CD8-positive, alpha-beta memory T cell (primary cell): ENCODE results near the gene SV2B. TPM values are rescaled to one million over a fixed set of nuclear protein-coding genes. Genes with fewer than 3 reads are reported as not detected.
A peak's percentile ranks its signal among the peaks of the same experiment; 100 is the strongest.
"Not testable (repeated sequence)": the region's sequence is repeated elsewhere in the genome, so short reads cannot be mapped to it uniquely, and the experiment has no call there.

ENCODE experiments used
- CTCF ChIA-PET: fragments of 350-600 bp; sonication (Branson Sonifier 250); formaldehyde crosslinking; loops from one replicate; lab custom pipeline; 2021; ENCODE audit warnings: antibody characterized with exemption; lab: Charles Lee
- POLR2A ChIA-PET: fragments of 350-600 bp; sonication (Branson Sonifier 250); formaldehyde crosslinking; loops from one replicate; lab custom pipeline; 2021; ENCODE audit warnings: antibody characterized with exemption; lab: Charles Lee
- DNase-seq, 5 donors: peaks; one replicate each; pipeline versions ENCODE4 v3.0.0 to v3.0.0-alpha.2; 2020 to 2022; ENCODE audit warnings: mixed read lengths in 1 of 5
- H3K27ac ChIP-seq: one replicate; pipeline ENCODE4 v1.7.0; 2013; ENCODE audit warnings: low read depth, mild to moderate bottlenecking, low read length, moderate library complexity
- H3K27me3 ChIP-seq: 2 replicates; pipeline ENCODE4 v1.7.0; 2013; ENCODE audit warnings: low read length, mild to moderate bottlenecking; ENCODE audit not compliant: insufficient read depth, poor library complexity, severe bottlenecking
- H3K36me3 ChIP-seq: 2 replicates; pipeline ENCODE4 v1.7.0; 2013; ENCODE audit warnings: mild to moderate bottlenecking, low read length, moderate library complexity; ENCODE audit not compliant: insufficient read depth
- H3K4me1 ChIP-seq: 2 replicates; pipeline ENCODE4 v1.7.0; 2013; ENCODE audit warnings: mild to moderate bottlenecking, low read length, moderate library complexity; ENCODE audit not compliant: insufficient read depth
- H3K4me3 ChIP-seq: 2 replicates; pipeline ENCODE4 v1.7.0; 2013; ENCODE audit warnings: mild to moderate bottlenecking, low read length
- H3K9me3 ChIP-seq: 2 replicates; pipeline ENCODE4 v1.7.0; 2013; ENCODE audit warnings: mild to moderate bottlenecking, low read length
- H3K27ac Mint-ChIP-seq, 8 donors: one replicate each; pipeline ENCODE4 v1.8.0; 2020 to 2021; ENCODE audit warnings: mixed read lengths in 8 of 8, mild to moderate bottlenecking in 6 of 8, inconsistent platforms in 3 of 8, moderate library complexity in 3 of 8
- H3K27me3 Mint-ChIP-seq, 2 donors: one replicate each; pipeline ENCODE4 v1.8.0; 2020 to 2021; ENCODE audit warnings: mixed read lengths in 2 of 2, mild to moderate bottlenecking in 1 of 2, moderate library complexity in 1 of 2
- H3K36me3 Mint-ChIP-seq, 3 donors: one replicate each; pipeline ENCODE4 v1.8.0; 2020 to 2021; ENCODE audit warnings: mixed read lengths in 3 of 3, inconsistent platforms in 1 of 3, mild to moderate bottlenecking in 1 of 3
- H3K4me1 Mint-ChIP-seq, 3 donors: one replicate each; pipeline ENCODE4 v1.8.0; 2020 to 2021; ENCODE audit warnings: mixed read lengths in 3 of 3, inconsistent platforms in 1 of 3, mild to moderate bottlenecking in 1 of 3
- H3K4me3 Mint-ChIP-seq, 7 donors: one replicate each; pipeline ENCODE4 v1.8.0; 2020 to 2021; ENCODE audit warnings: mixed read lengths in 7 of 7, mild to moderate bottlenecking in 6 of 7, moderate library complexity in 4 of 7, inconsistent platforms in 2 of 7
- H3K9me3 Mint-ChIP-seq, 5 donors: one replicate each; pipeline ENCODE4 v1.8.0; 2020 to 2022; ENCODE audit warnings: mixed read lengths in 5 of 5, mild to moderate bottlenecking in 3 of 5, moderate library complexity in 2 of 5, inconsistent platforms in 1 of 5
- polyA plus RNA-seq: library from polyadenylated mRNA; unstranded; fragments of 300-500 nt; fragmentation: Illumina TruSeq; gene quantifications from one replicate; pipeline ENCODE4 v1.2.3, GENCODE V29; 2021
- total RNA-seq, 2 experiments: library from RNA; stranded (reverse); gene quantifications; one replicate each; pipeline ENCODE4 v1.2.3, GENCODE V29; 2021

Gene SV2B
- total and polyA plus RNA-seq, 3 experiments from 2014 or later = 0.02 TPM; not detected in 2

DNA sequence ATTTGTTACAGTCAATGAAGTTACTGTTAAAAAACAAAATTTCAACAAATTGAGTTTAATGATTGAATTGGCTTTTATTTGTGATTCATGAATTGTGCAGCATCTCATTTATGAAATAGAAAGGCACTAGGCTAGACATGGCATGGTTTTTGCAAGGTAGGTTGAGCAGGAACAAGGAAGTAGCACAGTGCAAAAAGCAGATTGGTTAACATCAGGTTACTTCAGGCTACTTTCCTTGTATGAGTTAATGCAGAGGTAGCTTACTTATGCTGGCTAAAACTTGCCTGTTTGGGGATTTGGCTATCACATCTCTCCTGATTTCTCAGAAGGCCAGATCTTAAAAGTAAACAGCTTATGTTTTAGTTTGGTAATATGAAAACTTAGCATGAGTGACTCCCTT is 23.0 kb upstream of the SV2B start:
- no peak overlapping the region for H3K27ac Mint-ChIP-seq
- no peaks in the 10 kb centered on the region for H3K27me3 ChIP-seq
- H3K4me3 Mint-ChIP-seq = no peak overlapping the region
- H3K4me1 Mint-ChIP-seq = no peaks in the 10 kb centered on the region
- H3K36me3 Mint-ChIP-seq = peaks cover 0 to 18% (median 1%) of the 10 kb centered on the region in 3 donors
- H3K36me3 ChIP-seq = no peaks in the 10 kb centered on the region
- H3K9me3 Mint-ChIP-seq = peaks cover 16 to 21% (median 16%) of the 10 kb centered on the region in 5 donors
- H3K9me3 ChIP-seq = no peaks in the 10 kb centered on the region
- H3K27me3 Mint-ChIP-seq = peaks cover 9 to 20% of the 10 kb centered on the region in 2 donors
- no peak overlapping the region for H3K27ac ChIP-seq
- no peak for DNase-seq
- H3K4me1 ChIP-seq = no peaks in the 10 kb centered on the region
- POLR2A ChIA-PET = no interaction called here
- CTCF ChIA-PET = no interaction called here
- H3K4me3 ChIP-seq = no peak overlapping the region

DNA sequence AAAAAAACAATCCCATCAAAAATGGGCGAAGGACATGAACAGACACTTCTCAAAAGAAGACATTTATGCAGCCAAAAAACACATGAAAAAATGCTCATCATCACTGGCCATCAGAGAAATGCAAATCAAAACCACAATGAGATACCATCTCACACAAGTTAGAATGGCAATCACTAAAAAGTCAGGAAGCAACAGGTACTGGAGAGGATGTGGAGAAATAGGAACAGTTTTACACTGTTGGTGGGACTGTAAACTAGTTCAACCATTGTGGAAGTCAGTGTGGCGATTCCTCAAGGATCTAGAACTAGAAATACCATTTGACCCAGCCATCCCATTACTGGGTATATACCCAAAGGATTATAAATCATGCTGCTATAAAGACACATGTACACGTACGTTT is 6.2 kb upstream of the SV2B start:
- Mint-ChIP-seq H3K27me3 (peaks cover 31 to 56% of the 10 kb centered on the region in 2 donors), H3K9me3 (peaks cover 0 to 11% (median 7%) of the 10 kb centered on the region in 5 donors)
- H3K27me3 ChIP-seq, H3K36me3 ChIP-seq, H3K4me3 Mint-ChIP-seq, H3K27ac Mint-ChIP-seq, H3K4me1 ChIP-seq, DNase-seq, H3K36me3 Mint-ChIP-seq, H3K4me3 ChIP-seq, CTCF ChIA-PET, H3K4me1 Mint-ChIP-seq, H3K27ac ChIP-seq, POLR2A ChIA-PET, H3K9me3 ChIP-seq: not testable (repeated sequence)

DNA sequence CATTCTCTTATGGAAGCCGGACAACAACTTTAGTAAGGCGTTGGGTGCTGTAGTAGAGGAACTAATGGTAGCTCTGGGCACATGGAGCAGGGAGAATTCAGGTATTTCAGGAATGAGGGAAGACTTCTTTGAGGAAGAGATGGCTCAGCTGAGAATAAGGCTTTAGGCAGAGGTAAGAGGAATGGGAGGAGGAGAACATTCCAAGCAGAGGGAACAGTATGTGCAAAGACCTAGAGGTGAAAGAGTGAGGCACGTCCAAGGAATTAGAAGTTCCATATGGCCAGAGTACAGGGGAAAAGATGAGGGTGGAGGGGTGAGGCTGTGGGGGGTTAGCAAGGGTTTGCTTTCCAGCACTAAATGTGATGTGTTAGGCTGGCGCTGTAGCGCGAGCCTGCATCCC is 1.6 kb upstream of the SV2B start:
- H3K27ac Mint-ChIP-seq = no peak overlapping the region
- peaks cover 44 to 79% of the 10 kb centered on the region in 2 donors for H3K27me3 Mint-ChIP-seq
- peak overlapping the region in 6 of 7 donors; percentile 1 to 79 (median 66) for H3K4me3 Mint-ChIP-seq
- no peaks in the 10 kb centered on the region for H3K36me3 Mint-ChIP-seq
- no peak overlapping the region for H3K27ac ChIP-seq
- H3K4me1 ChIP-seq = peaks cover 12% of the 10 kb centered on the region
- H3K9me3 Mint-ChIP-seq = peaks cover 0 to 9% (median 7%) of the 10 kb centered on the region in 5 donors
- H3K36me3 ChIP-seq = no peaks in the 10 kb centered on the region
- H3K27me3 ChIP-seq = peaks cover 21% of the 10 kb centered on the region
- H3K4me3 ChIP-seq = no peak overlapping the region
- H3K9me3 ChIP-seq = no peaks in the 10 kb centered on the region
- ChIA-PET POLR2A (no interaction called here), CTCF (no interaction called here)
- peaks cover 15 to 23% (median 20%) of the 10 kb centered on the region in 3 donors for H3K4me1 Mint-ChIP-seq
- DNase-seq = no peak

DNA sequence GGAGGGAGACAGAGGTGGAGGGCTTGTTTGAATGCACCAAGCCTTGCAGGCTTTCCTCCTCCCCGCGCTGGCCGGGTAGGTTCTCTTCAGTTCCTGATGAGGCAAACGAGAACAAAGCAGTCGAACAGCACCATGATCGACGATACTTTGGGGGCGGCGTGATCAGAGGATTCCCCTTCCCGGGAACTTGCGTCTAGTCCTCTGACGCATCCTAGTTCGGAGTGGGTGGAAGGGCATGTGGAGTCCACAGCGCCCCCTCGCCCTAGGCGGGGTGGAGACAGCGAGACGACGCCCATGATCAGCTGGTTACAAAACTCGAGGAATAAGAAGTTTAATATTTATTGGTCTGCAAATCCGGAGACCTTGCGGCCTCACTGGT is 452 bp upstream of the SV2B start:
- Histone ChIP-seq H3K4me3 (peak overlapping the region; percentile 42), H3K27me3 (peaks cover 26% of the 10 kb centered on the region)
- CTCF ChIA-PET = interaction anchor here (1.3 kb wide), 1 partner anchor 44 kb away, joined by 4 read pairs; no protein-coding TSS in a partner anchor

DNA sequence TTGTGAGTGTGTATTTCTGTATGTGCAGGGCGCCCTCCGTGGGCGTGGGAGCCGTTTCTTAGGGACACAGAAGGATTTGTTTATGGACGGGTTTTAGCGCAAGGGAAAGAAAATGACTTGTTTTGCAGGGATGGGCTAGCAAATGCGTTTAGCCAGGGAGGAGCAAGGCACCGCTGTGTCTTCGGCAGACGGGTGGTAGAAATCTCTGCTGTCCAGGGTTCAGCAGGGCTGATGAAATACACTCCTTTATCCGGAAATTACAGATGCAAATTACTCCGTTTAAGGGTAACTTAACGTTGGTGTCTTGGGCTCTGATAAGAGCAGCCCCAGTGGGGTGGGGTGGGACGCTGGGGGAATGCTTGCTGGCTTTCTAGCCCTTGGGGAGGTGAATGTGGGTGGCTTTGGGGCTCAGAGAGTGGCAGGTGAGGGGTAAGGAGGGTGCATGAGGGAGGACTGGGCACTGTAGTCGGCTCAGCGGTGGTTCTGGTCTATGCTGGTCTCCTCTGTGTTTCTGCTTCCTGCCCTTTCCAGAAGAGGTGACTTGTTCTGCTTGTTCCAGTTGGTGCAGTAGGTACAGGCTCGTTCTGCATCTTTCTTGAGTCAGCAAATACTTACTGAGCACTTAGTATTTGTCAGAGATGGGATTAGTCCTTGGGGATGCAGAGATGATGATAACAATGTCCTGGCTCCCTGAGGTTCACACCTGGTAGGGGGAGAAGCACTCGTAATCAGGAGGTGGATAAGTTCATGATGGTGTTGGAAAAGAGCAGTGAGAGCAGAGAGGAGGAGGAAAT is 954 bp downstream of the SV2B start:
- Histone ChIP-seq H3K4me3 (peak overlapping the region; percentile 42), H3K27ac (no peak overlapping the region), H3K27me3 (peaks cover 26% of the 10 kb centered on the region), H3K9me3 (no peaks in the 10 kb centered on the region), H3K4me1 (peaks cover 12% of the 10 kb centered on the region), H3K36me3 (no peaks in the 10 kb centered on the region)
- Mint-ChIP-seq H3K27me3 (peaks cover 50 to 86% of the 10 kb centered on the region in 2 donors), H3K9me3 (no peaks in the 10 kb centered on the region), H3K36me3 (peaks cover 0 to 4% (median 0%) of the 10 kb centered on the region in 3 donors), H3K27ac (peak overlapping the region in 3 of 8 donors; percentile 8 to 67 (median 32)), H3K4me1 (peaks cover 15 to 23% (median 20%) of the 10 kb centered on the region in 3 donors), H3K4me3 (peak overlapping the region; percentile 73 to 92 (median 86))
- POLR2A ChIA-PET = no interaction called here
- CTCF ChIA-PET = interaction anchor here (1.3 kb wide), 1 partner anchor 45 kb away, joined by 4 read pairs; no protein-coding TSS in a partner anchor
- DNase-seq = no peak

More for the DNA sequence above, 452 bp upstream of the SV2B start:
- Mint-ChIP-seq H3K4me3 (peak overlapping the region; percentile 51 to 80 (median 77)), H3K9me3 (peaks cover 0 to 4% (median 0%) of the 10 kb centered on the region in 5 donors), H3K36me3 (peaks cover 0 to 4% (median 0%) of the 10 kb centered on the region in 3 donors), H3K4me1 (peaks cover 15 to 23% (median 20%) of the 10 kb centered on the region in 3 donors), H3K27ac (peak overlapping the region in 2 of 8 donors; percentile 8 to 30), H3K27me3 (peaks cover 44 to 84% of the 10 kb centered on the region in 2 donors)
- no peaks in the 10 kb centered on the region for H3K9me3 ChIP-seq
- no peaks in the 10 kb centered on the region for H3K36me3 ChIP-seq
- H3K27ac ChIP-seq = no peak overlapping the region
- POLR2A ChIA-PET = no interaction called here
- peak in 1 of 5 donors; percentile 2 for DNase-seq
- H3K4me1 ChIP-seq = peaks cover 12% of the 10 kb centered on the region

DNA sequence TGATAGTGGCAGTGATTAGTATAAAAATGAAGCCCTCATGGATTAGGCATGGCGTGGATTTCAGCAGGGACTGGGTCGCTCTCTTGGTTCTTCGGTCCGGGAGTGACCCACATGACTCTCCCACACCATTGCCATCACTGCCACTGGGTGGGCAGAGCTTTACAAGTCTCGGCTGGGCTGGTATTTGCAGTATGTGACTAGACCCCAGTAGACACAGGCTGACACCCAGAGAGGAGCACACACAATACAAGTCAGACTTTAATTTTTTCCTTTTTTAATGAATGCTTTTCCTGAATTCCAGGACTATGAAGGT is 1.5 kb downstream of the SV2B start:
- DNase-seq = no peak
- Mint-ChIP-seq H3K9me3 (no peaks in the 10 kb centered on the region), H3K27ac (no peak overlapping the region), H3K4me3 (peak overlapping the region in 2 of 7 donors; percentile 24 to 84), H3K4me1 (peaks cover 15 to 23% (median 20%) of the 10 kb centered on the region in 3 donors), H3K27me3 (peaks cover 47 to 87% of the 10 kb centered on the region in 2 donors), H3K36me3 (peaks cover 0 to 4% (median 0%) of the 10 kb centered on the region in 3 donors)
- peaks cover 12% of the 10 kb centered on the region for H3K4me1 ChIP-seq
- CTCF ChIA-PET = no interaction called here
- no peaks in the 10 kb centered on the region for H3K36me3 ChIP-seq
- POLR2A ChIA-PET = no interaction called here
- H3K9me3 ChIP-seq = no peaks in the 10 kb centered on the region
- H3K27ac ChIP-seq = no peak overlapping the region
- no peak overlapping the region for H3K4me3 ChIP-seq
- peaks cover 26% of the 10 kb centered on the region for H3K27me3 ChIP-seq

DNA sequence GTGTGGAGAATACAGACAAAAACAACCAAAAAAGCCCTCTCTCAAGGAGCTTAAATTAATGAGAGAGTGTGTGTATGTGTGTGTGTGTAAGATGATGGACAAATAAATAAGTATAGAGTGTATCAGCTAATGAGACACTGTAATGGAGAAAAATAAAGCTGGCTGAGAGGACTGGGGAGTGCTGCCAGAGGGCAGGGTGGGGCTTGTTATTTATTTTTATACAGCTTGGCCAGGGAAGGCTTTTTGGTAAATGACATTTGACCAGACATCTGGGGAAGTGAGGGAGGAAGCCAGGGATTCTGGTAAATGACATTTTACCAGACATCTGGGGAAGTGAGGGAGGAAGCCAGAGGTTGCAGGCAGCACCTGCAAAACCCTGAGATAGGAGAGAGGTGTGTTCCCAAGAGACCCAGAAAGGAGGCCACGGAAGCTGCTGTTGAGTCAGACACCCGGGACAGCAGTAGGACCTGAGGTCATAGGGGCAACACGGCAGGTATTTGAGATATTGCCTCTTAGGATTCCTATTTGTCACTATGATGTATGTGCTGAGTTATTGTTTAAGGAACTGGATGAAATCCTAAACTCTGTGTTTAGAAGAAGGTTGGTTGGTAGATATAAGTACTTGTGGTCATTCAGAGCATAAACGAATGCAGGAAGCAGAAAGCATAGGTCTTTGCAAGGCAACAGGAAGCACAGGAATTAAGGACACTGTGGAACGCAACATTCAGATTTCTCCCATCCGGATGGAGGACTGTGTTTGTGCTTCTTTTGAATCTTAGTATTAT is 2.7 kb downstream of the SV2B start:
- H3K4me3 ChIP-seq = no peak overlapping the region
- Mint-ChIP-seq H3K27me3 (peaks cover 49 to 85% of the 10 kb centered on the region in 2 donors), H3K9me3 (no peaks in the 10 kb centered on the region), H3K4me3 (no peak overlapping the region), H3K4me1 (peaks cover 15 to 23% (median 20%) of the 10 kb centered on the region in 3 donors), H3K36me3 (peaks cover 0 to 8% (median 1%) of the 10 kb centered on the region in 3 donors), H3K27ac (peak overlapping the region in 1 of 8 donors; percentile 77)
- peaks cover 26% of the 10 kb centered on the region for H3K27me3 ChIP-seq
- ChIA-PET POLR2A (no interaction called here), CTCF (no interaction called here)
- H3K36me3 ChIP-seq = no peaks in the 10 kb centered on the region
- DNase-seq = no peak
- H3K27ac ChIP-seq = no peak overlapping the region
- H3K4me1 ChIP-seq = peaks cover 12% of the 10 kb centered on the region
- H3K9me3 ChIP-seq = no peaks in the 10 kb centered on the region

DNA sequence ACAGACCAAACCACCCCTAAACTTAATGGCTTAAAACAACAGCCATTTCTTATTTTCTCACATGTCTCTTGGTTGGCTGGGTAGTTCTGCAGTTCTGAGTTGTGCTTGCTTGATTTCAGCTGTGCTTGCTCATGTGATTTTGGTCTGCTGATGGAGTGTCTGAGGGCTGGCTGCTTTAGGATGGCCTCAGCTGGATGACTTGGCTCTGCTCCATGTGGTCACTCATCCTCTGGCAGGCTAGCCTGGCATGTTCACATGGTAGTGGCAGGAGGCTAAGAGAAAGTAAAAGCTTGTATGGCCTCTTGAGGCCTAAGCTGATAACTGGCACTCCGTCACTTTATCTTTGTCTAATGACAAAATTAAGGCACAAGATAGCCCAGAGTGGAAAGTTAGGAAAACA is 4.1 kb downstream of the SV2B start:
- Mint-ChIP-seq H3K4me1 (peaks cover 14 to 21% (median 17%) of the 10 kb centered on the region in 3 donors), H3K4me3 (no peak overlapping the region), H3K9me3 (no peaks in the 10 kb centered on the region), H3K36me3 (peaks cover 0 to 8% (median 1%) of the 10 kb centered on the region in 3 donors), H3K27ac (no peak overlapping the region), H3K27me3 (peaks cover 47 to 84% of the 10 kb centered on the region in 2 donors)
- Histone ChIP-seq H3K9me3 (no peaks in the 10 kb centered on the region), H3K27me3 (peaks cover 26% of the 10 kb centered on the region), H3K36me3 (no peaks in the 10 kb centered on the region), H3K4me3 (no peak overlapping the region), H3K27ac (no peak overlapping the region), H3K4me1 (peaks cover 12% of the 10 kb centered on the region)
- CTCF ChIA-PET = no interaction called here
- POLR2A ChIA-PET = no interaction called here
- no peak for DNase-seq
